Measurements from ENCODE around the gene PHLDB3. TPM values are rescaled to one million over a fixed set of nuclear protein-coding genes. Genes with fewer than 3 reads are reported as not detected.
"Not testable (repeated sequence)": the region's sequence is repeated elsewhere in the genome, so short reads cannot be mapped to it uniquely, and the experiment has no call there.

The PHLDB3 gene
- total and polyA plus RNA-seq, 7 donors: 5.7 to 16.0 (median 9.0) TPM

GRCh38 chr19:43548706-43549105 is 44.2 kb upstream of the PHLDB3 start:
- 89 to 93% methylated on average over 2 of the region's 2 CpGs for WGBS, 2 donors
- H3K36me3 ChIP-seq: peaks cover 19 to 75% (median 45%) of the 10 kb centered on the region in 4 donors

GRCh38 chr19:43547926-43548325 is 43.4 kb upstream of the PHLDB3 start:
- H3K4me1 ChIP-seq; H3K4me3 ChIP-seq; DNase-seq; H3K27ac ChIP-seq; intact Hi-C loops (cut with DNase I); H3K27me3 ChIP-seq; H3K9me3 ChIP-seq: not testable (repeated sequence)
- WGBS, 2 donors: 90 to 94% methylated on average over 20 of the region's 24 CpGs
- H3K36me3 ChIP-seq: peaks cover 19 to 75% (median 47%) of the 10 kb centered on the region in 4 donors

More at GRCh38 chr19:43548706-43549105, 44.2 kb upstream of the PHLDB3 start:
- DNase-seq: no peak
- Histone ChIP-seq H3K9me3 (no peaks in the 10 kb centered on the region), H3K27ac (no peak overlapping the region), H3K4me3 (no peak overlapping the region), H3K4me1 (no peaks in the 10 kb centered on the region), H3K27me3 (no peaks in the 10 kb centered on the region)
- intact Hi-C loops (cut with DNase I): no loop called here
- no peak for TF ChIP-seq EP300 (IDR thresholded peaks at IDR 0.05)
- TF ChIP-seq POLR2A (IDR thresholded peaks at IDR 0.05): no peak
- TF ChIP-seq CTCF (IDR thresholded peaks at IDR 0.05): no peak
- TF ChIP-seq POLR2AphosphoS5 (IDR thresholded peaks at IDR 0.05): no peak

- Histone ChIP-seq H3K27ac (no peak overlapping the region), H3K9me3 (no peaks in the 10 kb centered on the region), H3K4me1 (no peaks in the 10 kb centered on the region), H3K4me3 (no peak overlapping the region), H3K27me3 (no peaks in the 10 kb centered on the region), H3K36me3 (peaks cover 13 to 76% (median 38%) of the 10 kb centered on the region in 4 donors)
- intact Hi-C loops (cut with DNase I): no loop called here
- TF ChIP-seq EP300 (IDR thresholded peaks at IDR 0.05): no peak
- WGBS, 2 donors: 98 to 100% methylated on average over 3 of the region's 3 CpGs
- no peak for DNase-seq
Measured at GRCh38 chr19:43546581-43546980, 42.0 kb upstream of the PHLDB3 start.

- intact Hi-C loops (cut with DNase I): no loop called here
- Histone ChIP-seq H3K27me3 (no peaks in the 10 kb centered on the region), H3K4me1 (no peaks in the 10 kb centered on the region), H3K36me3 (peaks cover 7 to 76% (median 34%) of the 10 kb centered on the region in 4 donors), H3K4me3 (no peak overlapping the region), H3K27ac (no peak overlapping the region), H3K9me3 (no peaks in the 10 kb centered on the region)
- TF ChIP-seq EP300 (IDR thresholded peaks at IDR 0.05): no peak
- TF ChIP-seq POLR2A (IDR thresholded peaks at IDR 0.05): no peak
- TF ChIP-seq CTCF (IDR thresholded peaks at IDR 0.05): no peak
- no peak for TF ChIP-seq POLR2AphosphoS5 (IDR thresholded peaks at IDR 0.05)
- no peak for DNase-seq
- 88 to 90% methylated on average over 2 of the region's 2 CpGs for WGBS, 2 donors
Measured at GRCh38 chr19:43545981-43546380, 41.4 kb upstream of the PHLDB3 start.

- no peak for TF ChIP-seq CTCF (IDR thresholded peaks at IDR 0.05)
- no peak for TF ChIP-seq EP300 (IDR thresholded peaks at IDR 0.05)
- TF ChIP-seq POLR2A (IDR thresholded peaks at IDR 0.05): no peak
- no peak for TF ChIP-seq POLR2AphosphoS5 (IDR thresholded peaks at IDR 0.05)
- no peak for DNase-seq
- Histone ChIP-seq H3K36me3 (peaks cover 0 to 76% (median 32%) of the 10 kb centered on the region in 4 donors), H3K4me3 (no peak overlapping the region), H3K27me3 (no peaks in the 10 kb centered on the region), H3K9me3 (no peaks in the 10 kb centered on the region), H3K27ac (no peak overlapping the region), H3K4me1 (no peaks in the 10 kb centered on the region)
- WGBS, 2 donors: 87 to 88% methylated on average over 5 of the region's 5 CpGs
- intact Hi-C loops (cut with DNase I): no loop called here
Measured at GRCh38 chr19:43545276-43545675, 40.7 kb upstream of the PHLDB3 start.

GRCh38 chr19:43544077-43544476 is 39.5 kb upstream of the PHLDB3 start:
- Histone ChIP-seq H3K27me3 (no peaks in the 10 kb centered on the region), H3K4me3 (no peak overlapping the region), H3K4me1 (no peaks in the 10 kb centered on the region), H3K9me3 (peaks cover 0 to 2% (median 0%) of the 10 kb centered on the region in 4 donors), H3K36me3 (peaks cover 0 to 80% (median 31%) of the 10 kb centered on the region in 4 donors), H3K27ac (no peak overlapping the region)
- 98% methylated on average over 9 of the region's 9 CpGs for WGBS, 2 donors
- intact Hi-C loops (cut with DNase I): no loop called here
- DNase-seq: no peak
- TF ChIP-seq EP300 (IDR thresholded peaks at IDR 0.05) (no peak), POLR2AphosphoS5 (IDR thresholded peaks at IDR 0.05) (no peak), POLR2A (IDR thresholded peaks at IDR 0.05) (no peak), CTCF (IDR thresholded peaks at IDR 0.05) (no peak)

Data from sigmoid colon (tissue), 7 donors.